ENCODE measurements around the gene POP7. TPM values are rescaled to one million over a fixed set of nuclear protein-coding genes. Genes with fewer than 3 reads are reported as not detected.

The POP7 gene
- total RNA-seq, 1 experiment from 2014 or later = 79.2 TPM

GRCh38 chr7:100728196-100728595 is 22.3 kb downstream of the POP7 start (continued):
- TF ChIP-seq PRDM15 (CRISPR knock-in tag; IDR thresholded peaks at IDR 0.05) = no peak
- no peak for TF ChIP-seq SOX15 (CRISPR knock-in tag; IDR thresholded peaks at IDR 0.05)
- TF ChIP-seq, protein P1, sequence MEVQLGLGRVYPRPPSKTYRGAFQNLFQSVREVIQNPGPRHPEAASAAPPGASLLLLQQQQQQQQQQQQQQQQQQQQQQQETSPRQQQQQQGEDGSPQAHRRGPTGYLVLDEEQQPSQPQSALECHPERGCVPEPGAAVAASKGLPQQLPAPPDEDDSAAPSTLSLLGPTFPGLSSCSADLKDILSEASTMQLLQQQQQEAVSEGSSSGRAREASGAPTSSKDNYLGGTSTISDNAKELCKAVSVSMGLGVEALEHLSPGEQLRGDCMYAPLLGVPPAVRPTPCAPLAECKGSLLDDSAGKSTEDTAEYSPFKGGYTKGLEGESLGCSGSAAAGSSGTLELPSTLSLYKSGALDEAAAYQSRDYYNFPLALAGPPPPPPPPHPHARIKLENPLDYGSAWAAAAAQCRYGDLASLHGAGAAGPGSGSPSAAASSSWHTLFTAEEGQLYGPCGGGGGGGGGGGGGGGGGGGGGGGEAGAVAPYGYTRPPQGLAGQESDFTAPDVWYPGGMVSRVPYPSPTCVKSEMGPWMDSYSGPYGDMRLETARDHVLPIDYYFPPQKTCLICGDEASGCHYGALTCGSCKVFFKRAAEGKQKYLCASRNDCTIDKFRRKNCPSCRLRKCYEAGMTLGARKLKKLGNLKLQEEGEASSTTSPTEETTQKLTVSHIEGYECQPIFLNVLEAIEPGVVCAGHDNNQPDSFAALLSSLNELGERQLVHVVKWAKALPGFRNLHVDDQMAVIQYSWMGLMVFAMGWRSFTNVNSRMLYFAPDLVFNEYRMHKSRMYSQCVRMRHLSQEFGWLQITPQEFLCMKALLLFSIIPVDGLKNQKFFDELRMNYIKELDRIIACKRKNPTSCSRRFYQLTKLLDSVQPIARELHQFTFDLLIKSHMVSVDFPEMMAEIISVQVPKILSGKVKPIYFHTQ (CRISPR knock-in tag; IDR thresholded peaks at IDR 0.05) = no peak

- Mint-ChIP-seq H3K9me3 (no peaks in the 10 kb centered on the region), H3K27me3 (ENCODE audit: low read depth) (no peaks in the 10 kb centered on the region; the same call in 1 of the 2 replicates), H3K4me3 (no peak overlapping the region), H3K4me1 (no peaks in the 10 kb centered on the region; the same call in 1 of the 2 replicates), H3K36me3 (no peaks in the 10 kb centered on the region), H3K27ac (no peak overlapping the region)
- DNase-seq (ENCODE audit: low spot score) (no peak), ATAC-seq (no peak)
- CTCF ChIA-PET = interaction anchor here (0.5 to 1.4 kb wide), 6 partner anchors 10 to 280 kb away, joined by 3 to 9 read pairs (median 3); partner anchors contain the start of genes MOSPD3 and POP7
- POLR2A ChIA-PET = interaction anchor here (0.6 to 0.7 kb wide), 2 partner anchors 35 to 514 kb away, joined by 3 read pairs; no protein-coding TSS in a partner anchor
- TF ChIP-seq CDX4 (CRISPR knock-in tag; IDR thresholded peaks at IDR 0.05; ENCODE audit: borderline replicate concordance) (no peak), FOXK1 (CRISPR knock-in tag; IDR thresholded peaks at IDR 0.05) (no peak), SP1 (CRISPR knock-in tag; conservative IDR thresholded peaks at IDR 0.05) (no peak), ZNF396 (CRISPR knock-in tag; IDR thresholded peaks at IDR 0.05; ENCODE audit: borderline replicate concordance) (no peak), HMGA2 (CRISPR knock-in tag; IDR thresholded peaks at IDR 0.05) (no peak), ELF4 (CRISPR knock-in tag; IDR thresholded peaks at IDR 0.05; ENCODE audit: low read depth) (no peak), STAT6 (CRISPR knock-in tag; conservative IDR thresholded peaks at IDR 0.05; ENCODE audit: low read depth) (no peak), ZNF423 (CRISPR knock-in tag; IDR thresholded peaks at IDR 0.05) (no peak), PRDM15 (CRISPR knock-in tag; IDR thresholded peaks at IDR 0.05) (no peak), PRRX2 (CRISPR knock-in tag; IDR thresholded peaks at IDR 0.05) (no peak)
- TF ChIP-seq, protein P2, sequence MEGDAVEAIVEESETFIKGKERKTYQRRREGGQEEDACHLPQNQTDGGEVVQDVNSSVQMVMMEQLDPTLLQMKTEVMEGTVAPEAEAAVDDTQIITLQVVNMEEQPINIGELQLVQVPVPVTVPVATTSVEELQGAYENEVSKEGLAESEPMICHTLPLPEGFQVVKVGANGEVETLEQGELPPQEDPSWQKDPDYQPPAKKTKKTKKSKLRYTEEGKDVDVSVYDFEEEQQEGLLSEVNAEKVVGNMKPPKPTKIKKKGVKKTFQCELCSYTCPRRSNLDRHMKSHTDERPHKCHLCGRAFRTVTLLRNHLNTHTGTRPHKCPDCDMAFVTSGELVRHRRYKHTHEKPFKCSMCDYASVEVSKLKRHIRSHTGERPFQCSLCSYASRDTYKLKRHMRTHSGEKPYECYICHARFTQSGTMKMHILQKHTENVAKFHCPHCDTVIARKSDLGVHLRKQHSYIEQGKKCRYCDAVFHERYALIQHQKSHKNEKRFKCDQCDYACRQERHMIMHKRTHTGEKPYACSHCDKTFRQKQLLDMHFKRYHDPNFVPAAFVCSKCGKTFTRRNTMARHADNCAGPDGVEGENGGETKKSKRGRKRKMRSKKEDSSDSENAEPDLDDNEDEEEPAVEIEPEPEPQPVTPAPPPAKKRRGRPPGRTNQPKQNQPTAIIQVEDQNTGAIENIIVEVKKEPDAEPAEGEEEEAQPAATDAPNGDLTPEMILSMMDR (IDR thresholded peaks at IDR 0.05) = no peak
- TF ChIP-seq, protein P3, sequence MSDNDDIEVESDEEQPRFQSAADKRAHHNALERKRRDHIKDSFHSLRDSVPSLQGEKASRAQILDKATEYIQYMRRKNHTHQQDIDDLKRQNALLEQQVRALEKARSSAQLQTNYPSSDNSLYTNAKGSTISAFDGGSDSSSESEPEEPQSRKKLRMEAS (CRISPR knock-in tag; IDR thresholded peaks at IDR 0.05) = no peak
- TF ChIP-seq, protein P4, sequence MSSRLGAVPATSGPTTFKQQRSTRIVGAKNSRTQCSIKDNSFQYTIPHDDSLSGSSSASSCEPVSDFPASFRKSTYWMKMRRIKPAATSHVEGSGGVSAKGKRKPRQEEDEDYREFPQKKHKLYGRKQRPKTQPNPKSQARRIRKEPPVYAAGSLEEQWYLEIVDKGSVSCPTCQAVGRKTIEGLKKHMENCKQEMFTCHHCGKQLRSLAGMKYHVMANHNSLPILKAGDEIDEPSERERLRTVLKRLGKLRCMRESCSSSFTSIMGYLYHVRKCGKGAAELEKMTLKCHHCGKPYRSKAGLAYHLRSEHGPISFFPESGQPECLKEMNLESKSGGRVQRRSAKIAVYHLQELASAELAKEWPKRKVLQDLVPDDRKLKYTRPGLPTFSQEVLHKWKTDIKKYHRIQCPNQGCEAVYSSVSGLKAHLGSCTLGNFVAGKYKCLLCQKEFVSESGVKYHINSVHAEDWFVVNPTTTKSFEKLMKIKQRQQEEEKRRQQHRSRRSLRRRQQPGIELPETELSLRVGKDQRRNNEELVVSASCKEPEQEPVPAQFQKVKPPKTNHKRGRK (CRISPR knock-in tag; IDR thresholded peaks at IDR 0.05; ENCODE audit: borderline replicate concordance) = no peak
These were observed 24.3 kb downstream of the POP7 start for GRCh38 chr7:100730136-100730800.

All from WTC11 (cell line).